Adrenal gland (tissue), 12 donors: ENCODE results near the gene C21orf58. TPM values are rescaled to one million over a fixed set of nuclear protein-coding genes. Genes with fewer than 3 reads are reported as not detected.

Experiments
- DNase-seq, 7 donors: peaks; one replicate each; pipeline ENCODE4 v3.0.0-alpha.2; 2019 to 2020
- H3K27ac ChIP-seq, 5 donors: fragments of 200-600 bp; sonication (generic) in 4 of 5; 1 replicate in 3 of 5; 2 replicates in 2 of 5; pipeline versions ENCODE4 v1.5.1 to v1.8.0; 2016 to 2020; ENCODE audit warnings: mild to moderate bottlenecking in 1 of 5
- H3K27me3 ChIP-seq: fragments of 200-600 bp; 2 replicates; pipeline ENCODE4 v1.8.0; 2021
- H3K36me3 ChIP-seq, 2 donors: fragments of 200-600 bp; replicated peaks in 1 of 2; 1 replicate in 1 of 2; 2 replicates in 1 of 2; pipeline versions ENCODE4 v1.5.1 to v1.8.0; 2018 to 2022
- H3K4me1 ChIP-seq, 2 donors: fragments of 200-600 bp; replicated peaks in 1 of 2; 1 replicate in 1 of 2; 2 replicates in 1 of 2; pipeline versions ENCODE4 v1.5.1 to v1.8.0; 2018 to 2021
- H3K4me3 ChIP-seq, 4 donors: fragments of 200-600 bp; sonication (generic) in 3 of 4; one replicate each; pipeline ENCODE4 v1.5.1; 2016 to 2018
- H3K9me3 ChIP-seq, 3 donors: fragments of 200-600 bp; sonication (generic) in 1 of 3; replicated peaks in 1 of 3; 1 replicate in 2 of 3; 2 replicates in 1 of 3; pipeline versions ENCODE4 v1.5.1 to v1.8.0; 2016 to 2021
- POLR2A ChIP-seq, 2 donors: fragments of 450-650 bp; IDR thresholded peaks; one replicate each; pipeline ENCODE4 v1.6.1; 2017; ENCODE audit warnings: antibody characterized with exemption in 2 of 2, mild to moderate bottlenecking in 2 of 2, moderate library complexity in 1 of 2
- WGBS, 4 donors: extraction: QIAGEN DNeasy Blood & Tissue Kit in 2 of 4; methylation state at CpG; one replicate each; pipeline versions ENCODE4 v1.1.5 to v1.1.7; 2013 to 2017; 5-methylcytosine and 5-hydroxymethylcytosine counted together
- intact Hi-C, 2 donors: fragments of 100-400 bp; cut with DNase I; formaldehyde crosslinking; loops; one replicate each; pipeline versions ENCODE4 v1.14.1 to v1.15.0; 2022 to 2023
- polyA plus RNA-seq, 3 donors: library from polyadenylated mRNA; stranded (reverse); fragments of 200-250 nt in 2 of 3; fragments of 350-450 nt in 1 of 3; fragmentation: Illumina TruSeq in 1 of 3; extraction: RNeasy Lipid Tissue Mini Kit (QIAGEN cat#74804) in 1 of 3; gene quantifications; one replicate each; pipeline ENCODE4 v1.2.3, GENCODE V29; 2013 to 2014
- total RNA-seq, 9 donors: library from RNA; depleted of rRNA in 4 of 9; stranded (reverse); fragments of >200 nt in 4 of 9; fragments of 120-200 nt in 1 of 9; fragmentation: NEBNext Ultra II Directional in 1 of 9; extraction: Animal tissue kit (Norgen Biotek cat#: 25700) in 1 of 9; gene quantifications; one replicate each; pipeline versions ENCODE4 v1.1.0 to v1.2.4, GENCODE V29; 2013 to 2023
- TF ChIP-seq, protein P1 (sequence below), 6 experiments: fragments of 450-650 bp in 4 of 6; fragments of 200-600 bp in 2 of 6; sonication (generic) in 1 of 6; IDR thresholded peaks; 1 replicate in 5 of 6; 2 replicates in 1 of 6; pipeline versions ENCODE4 v1.5.1 to v1.8.0; 2016 to 2021; ENCODE audit warnings: antibody characterized with exemption in 6 of 6, mild to moderate bottlenecking in 2 of 6, moderate library complexity in 1 of 6
- donor health status: healthy with polysubstance abuse.
- donor health status: Bipolar disorder and iron deficiency.
- donor health status: DM: yes; HTN: yes; CAD: no.
- donor health status: DM: no; HTN: no; CAD: no.
- donor health status: DM: no; HTN: no; CAD: no.
- donor health status: DM: yes; HTN: yes; CAD: no.

Gene C21orf58
- total and polyA plus RNA-seq, 12 donors, result 0.46 to 15.0 (median 2.3) TPM

DNA sequence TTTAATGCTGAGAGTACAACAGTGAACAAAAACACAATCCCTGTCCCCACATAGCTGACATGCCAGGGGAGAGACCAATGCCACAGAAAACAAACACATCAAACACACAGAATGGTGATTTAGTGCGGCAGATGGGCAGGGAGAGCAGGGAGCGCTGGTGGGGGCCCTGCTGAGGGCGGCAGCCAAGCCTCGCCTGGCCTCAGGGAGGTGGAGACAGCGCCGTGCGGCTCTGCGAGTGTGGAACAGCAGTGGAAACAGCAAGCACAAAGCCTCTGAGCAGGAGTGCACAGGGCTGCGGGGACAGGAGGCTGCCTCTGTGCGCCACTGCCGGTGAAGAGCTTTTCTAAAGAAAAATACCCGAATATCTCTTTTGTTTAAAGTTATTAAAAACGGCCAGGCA is 55.3 kb downstream of the C21orf58 start:
- no peak for DNase-seq
- H3K27me3 ChIP-seq, result no peaks in the 10 kb centered on the region
- peaks cover 0 to 98% of the 10 kb centered on the region in 2 donors for H3K36me3 ChIP-seq
- H3K9me3 ChIP-seq, result no peaks in the 10 kb centered on the region
- no peak for TF ChIP-seq POLR2A (IDR thresholded peaks at IDR 0.05)
- TF ChIP-seq, protein P1, sequence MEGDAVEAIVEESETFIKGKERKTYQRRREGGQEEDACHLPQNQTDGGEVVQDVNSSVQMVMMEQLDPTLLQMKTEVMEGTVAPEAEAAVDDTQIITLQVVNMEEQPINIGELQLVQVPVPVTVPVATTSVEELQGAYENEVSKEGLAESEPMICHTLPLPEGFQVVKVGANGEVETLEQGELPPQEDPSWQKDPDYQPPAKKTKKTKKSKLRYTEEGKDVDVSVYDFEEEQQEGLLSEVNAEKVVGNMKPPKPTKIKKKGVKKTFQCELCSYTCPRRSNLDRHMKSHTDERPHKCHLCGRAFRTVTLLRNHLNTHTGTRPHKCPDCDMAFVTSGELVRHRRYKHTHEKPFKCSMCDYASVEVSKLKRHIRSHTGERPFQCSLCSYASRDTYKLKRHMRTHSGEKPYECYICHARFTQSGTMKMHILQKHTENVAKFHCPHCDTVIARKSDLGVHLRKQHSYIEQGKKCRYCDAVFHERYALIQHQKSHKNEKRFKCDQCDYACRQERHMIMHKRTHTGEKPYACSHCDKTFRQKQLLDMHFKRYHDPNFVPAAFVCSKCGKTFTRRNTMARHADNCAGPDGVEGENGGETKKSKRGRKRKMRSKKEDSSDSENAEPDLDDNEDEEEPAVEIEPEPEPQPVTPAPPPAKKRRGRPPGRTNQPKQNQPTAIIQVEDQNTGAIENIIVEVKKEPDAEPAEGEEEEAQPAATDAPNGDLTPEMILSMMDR (IDR thresholded peaks at IDR 0.05), result no peak
- H3K4me1 ChIP-seq, result no peaks in the 10 kb centered on the region
- intact Hi-C loops, result no loop called here
- H3K4me3 ChIP-seq, result no peak overlapping the region
- H3K27ac ChIP-seq, result no peak overlapping the region
- WGBS, 4 donors, result 88 to 94% (median 91%) methylated on average over 13 of the region's 13 CpGs

GRCh38 chr21:46266946-46267345 is 56.7 kb downstream of the C21orf58 start:
- H3K27me3 ChIP-seq, result no peaks in the 10 kb centered on the region
- H3K36me3 ChIP-seq, result peaks cover 0 to 92% of the 10 kb centered on the region in 2 donors
- no peak for TF ChIP-seq POLR2A (IDR thresholded peaks at IDR 0.05)
- TF ChIP-seq, protein P1 (IDR thresholded peaks at IDR 0.05), result no peak
- H3K27ac ChIP-seq, result no peak overlapping the region
- intact Hi-C loops, result no loop called here
- no peak for DNase-seq
- H3K4me1 ChIP-seq, result no peaks in the 10 kb centered on the region
- H3K9me3 ChIP-seq, result no peaks in the 10 kb centered on the region
- no peak overlapping the region for H3K4me3 ChIP-seq
- WGBS, 4 donors, result 90 to 95% (median 94%) methylated on average over 19 of the region's 19 CpGs

- H3K4me1 ChIP-seq, result no peaks in the 10 kb centered on the region
- 82 to 90% (median 88%) methylated on average over 22 to 26 of the region's 26 CpGs for WGBS, 4 donors
- no peak overlapping the region for H3K27ac ChIP-seq
- no peak for TF ChIP-seq POLR2A (IDR thresholded peaks at IDR 0.05)
- TF ChIP-seq, protein P1 (IDR thresholded peaks at IDR 0.05), result no peak
- intact Hi-C loops, result no loop called here
- no peaks in the 10 kb centered on the region for H3K27me3 ChIP-seq
- no peak overlapping the region for H3K4me3 ChIP-seq
- DNase-seq, result no peak
- H3K36me3 ChIP-seq, result peaks cover 0 to 92% of the 10 kb centered on the region in 2 donors
- H3K9me3 ChIP-seq, result no peaks in the 10 kb centered on the region
These were observed 57.7 kb downstream of the C21orf58 start for GRCh38 chr21:46265736-46266525.

DNA sequence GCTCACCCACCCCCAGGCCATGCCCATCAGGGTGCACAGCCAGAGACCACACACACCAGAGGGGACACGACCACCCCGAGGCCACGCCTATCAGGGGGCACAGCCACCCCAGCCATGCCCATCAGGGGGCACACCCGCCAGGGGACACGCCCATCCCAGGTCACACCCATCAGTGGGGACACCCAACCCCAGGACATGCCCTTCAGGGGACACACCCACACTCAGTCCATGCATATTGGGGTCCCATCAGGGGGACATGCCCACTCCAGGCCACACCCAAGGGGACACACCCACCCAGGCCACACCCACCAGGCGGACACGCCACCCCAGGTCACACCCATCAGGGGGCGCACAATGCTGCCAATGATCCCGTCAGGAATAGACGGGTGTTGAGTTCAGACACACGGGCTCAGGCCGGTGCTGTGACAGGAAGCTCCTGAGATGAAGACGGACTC is 59.0 kb downstream of the C21orf58 start:
- Histone ChIP-seq H3K9me3 (no peaks in the 10 kb centered on the region), H3K27me3 (no peaks in the 10 kb centered on the region), H3K27ac (no peak overlapping the region), H3K4me3 (no peak overlapping the region), H3K4me1 (no peaks in the 10 kb centered on the region), H3K36me3 (peaks cover 0 to 92% of the 10 kb centered on the region in 2 donors)
- no peak for DNase-seq
- WGBS, 4 donors, result 80 to 95% (median 90%) methylated on average over 4 to 13 of the region's 13 CpGs
- intact Hi-C loops, result no loop called here
- TF ChIP-seq, protein P1 (IDR thresholded peaks at IDR 0.05), result no peak
